NCI-H526 (cell line): ENCODE measurements around the gene ATP5PO.

Experiments used
- DNase-seq, 2 experiments: peaks; one replicate each; lab custom pipeline; 2025; lab: John Stamatoyannopoulos, UW

Gene ATP5PO

DNA sequence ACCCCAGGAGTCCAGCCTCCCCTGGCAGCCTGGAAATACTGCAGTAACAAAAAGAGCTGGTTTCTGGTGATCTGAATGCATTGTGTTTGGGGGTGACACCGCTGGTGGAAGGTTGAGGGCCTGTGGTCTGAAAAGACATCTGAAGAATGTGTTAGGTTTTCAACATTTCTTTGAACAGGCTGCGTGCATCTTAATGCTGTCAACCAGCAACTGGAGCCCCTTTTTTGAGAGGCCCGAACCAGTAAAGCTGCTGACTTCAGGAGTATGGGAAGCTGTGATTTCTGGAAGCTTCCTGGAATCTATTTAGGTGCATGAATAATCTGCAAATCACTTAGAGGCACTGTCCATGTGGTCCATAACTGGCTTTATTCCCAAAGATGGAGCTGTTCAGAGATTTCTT lies 17.0 kb downstream of the ATP5PO start:
- no peak for DNase-seq

DNA sequence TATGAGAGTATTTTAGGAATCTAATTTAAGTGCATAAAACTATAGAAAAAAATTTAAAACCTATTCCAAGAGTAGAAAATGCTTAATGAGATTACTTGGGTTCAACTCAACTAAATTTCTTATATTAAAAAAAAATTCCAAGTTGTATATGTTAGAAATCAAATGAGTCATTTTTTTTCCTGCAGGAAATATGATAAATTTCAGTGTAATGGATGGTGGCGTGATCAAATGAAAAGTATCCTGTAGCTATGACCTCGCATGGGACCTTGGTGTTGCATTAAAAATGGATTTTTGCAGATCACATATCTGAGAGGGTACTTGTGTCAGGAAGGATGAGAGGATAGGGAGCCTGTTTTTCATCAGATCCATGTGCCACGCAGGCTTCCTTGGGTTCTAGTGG lies 17.9 kb downstream of the ATP5PO start:
- DNase-seq: no peak

- no peak for DNase-seq
Observed at GRCh38 chr21:33897098-33897497, 18.5 kb downstream of the ATP5PO start.

DNA sequence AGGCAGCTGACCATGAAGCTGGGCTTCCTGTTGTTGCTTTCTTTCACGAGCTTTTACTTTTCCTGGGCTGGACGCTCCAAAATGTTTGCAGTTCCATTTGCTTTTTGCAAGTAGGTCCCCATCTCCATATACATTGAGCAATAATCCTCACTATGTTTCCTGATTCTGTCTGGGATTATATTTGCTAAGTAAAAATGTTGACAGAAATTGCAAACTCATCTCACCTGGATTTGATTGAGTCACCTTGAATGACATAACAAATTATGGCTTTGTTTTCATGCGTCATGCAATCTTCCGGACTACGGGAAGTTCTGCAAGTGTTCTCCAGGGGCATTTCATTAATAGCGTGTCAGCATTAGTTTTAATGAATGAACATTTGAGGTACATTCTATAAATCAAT lies 18.9 kb downstream of the ATP5PO start:
- DNase-seq: no peak

- DNase-seq: no peak
Observed at GRCh38 chr21:33895356-33895755, 20.2 kb downstream of the ATP5PO start.

DNA sequence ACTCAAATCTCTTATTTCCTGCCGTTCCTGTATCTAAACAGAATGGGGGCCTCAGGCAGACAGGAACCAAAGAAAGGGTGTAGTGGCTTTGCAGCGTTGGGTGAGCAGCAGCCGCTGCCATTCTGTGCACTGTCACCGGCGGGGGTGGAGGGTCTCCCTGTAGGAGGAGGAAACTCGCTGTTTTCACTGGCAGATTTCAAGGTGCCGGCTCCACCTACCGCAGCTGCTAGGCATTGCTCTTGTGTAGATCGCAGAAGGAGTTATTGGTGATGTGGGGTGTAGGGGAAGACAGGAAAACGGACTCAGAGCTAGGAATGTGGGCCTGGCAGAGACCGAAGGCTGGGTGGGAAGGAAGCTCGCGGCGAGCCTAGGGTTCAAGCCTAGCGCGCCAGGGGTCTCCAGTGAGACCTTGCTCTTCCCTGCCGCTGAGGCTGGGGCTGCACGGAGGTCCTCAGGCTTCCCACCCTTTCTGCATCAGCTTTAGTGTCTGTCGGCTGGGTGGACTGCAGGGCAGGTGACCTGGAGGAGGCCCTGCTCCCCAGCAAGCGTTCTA lies 20.8 kb downstream of the ATP5PO start:
- peak; percentile 65 to 91 for DNase-seq

DNA sequence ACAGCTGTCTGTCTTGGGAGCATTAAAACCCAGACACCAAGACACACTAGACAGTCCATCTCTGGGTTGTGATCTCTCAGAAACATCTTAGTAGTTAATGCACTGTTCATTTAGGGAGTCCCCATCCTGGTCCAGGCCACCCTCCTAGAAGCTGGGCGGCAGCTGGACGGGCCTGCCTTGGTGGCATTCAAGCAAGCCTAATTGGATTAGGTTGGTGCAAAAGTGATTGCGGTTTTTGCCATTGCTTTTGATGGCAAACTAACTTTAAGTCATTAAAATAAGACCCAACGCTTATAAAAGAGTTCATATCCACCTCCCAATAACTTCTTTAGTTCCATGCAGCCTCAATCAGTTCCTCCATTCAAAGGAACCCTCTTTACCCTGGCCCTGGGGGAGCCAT lies 21.7 kb downstream of the ATP5PO start:
- DNase-seq: no peak

DNA sequence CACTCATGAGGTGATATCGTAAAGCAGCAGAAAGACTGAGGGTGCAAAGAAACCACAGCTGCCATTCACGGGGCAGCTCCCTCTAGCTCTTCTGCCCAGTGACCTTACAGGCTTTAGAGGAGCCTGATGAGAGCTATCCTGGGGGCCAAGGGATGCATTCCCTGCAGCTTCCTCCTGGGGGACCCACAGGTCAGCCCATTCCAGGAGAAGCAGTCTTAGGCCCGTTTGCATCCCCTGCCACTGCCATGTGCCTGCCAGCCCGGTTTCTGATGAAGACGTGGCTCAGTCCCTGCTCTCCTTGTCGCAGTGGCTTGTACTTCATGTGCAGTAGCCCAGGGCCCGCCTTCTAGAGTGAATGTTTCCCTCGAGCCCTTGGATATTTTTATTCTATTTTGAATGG lies 22.8 kb downstream of the ATP5PO start:
- DNase-seq: peak in 1 of 2 experiments; percentile 37

DNA sequence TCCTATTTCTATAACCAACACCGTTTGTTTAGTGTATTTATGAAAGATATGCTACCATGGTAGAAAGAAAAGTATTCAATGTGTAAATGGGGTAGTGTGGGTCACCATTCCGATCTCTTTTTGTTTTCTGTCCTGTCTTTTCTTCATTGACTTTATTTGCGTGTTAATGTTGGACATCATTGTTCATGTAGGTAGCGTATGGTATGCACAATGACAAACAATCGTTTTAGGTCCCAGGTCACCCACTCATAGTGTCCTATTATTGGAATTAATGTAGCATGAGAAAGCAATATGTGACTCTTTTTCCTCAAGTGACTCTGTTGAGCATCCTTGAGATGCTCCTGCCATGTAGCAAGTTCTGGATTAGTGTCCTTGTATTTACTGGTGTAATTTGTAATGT lies 25.4 kb downstream of the ATP5PO start:
- no peak for DNase-seq

DNA sequence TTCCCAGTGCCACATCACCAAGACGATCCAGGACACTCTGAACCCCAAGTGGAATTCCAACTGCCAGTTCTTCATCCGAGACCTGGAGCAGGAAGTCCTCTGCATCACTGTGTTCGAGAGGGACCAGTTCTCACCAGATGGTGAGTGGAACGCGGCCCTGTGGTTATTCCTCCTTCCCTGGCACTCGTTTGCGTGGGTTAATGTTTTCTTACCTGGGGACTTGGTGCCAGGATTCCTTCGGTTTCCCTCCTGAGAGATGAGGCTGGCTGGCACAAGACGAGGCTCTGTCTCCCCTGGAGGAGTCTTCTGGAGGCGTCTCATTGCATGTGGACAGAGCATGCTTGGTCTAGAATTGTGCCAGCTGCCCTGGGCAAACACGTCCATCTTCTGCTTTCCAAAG lies 29.3 kb downstream of the ATP5PO start:
- DNase-seq: no peak

DNA sequence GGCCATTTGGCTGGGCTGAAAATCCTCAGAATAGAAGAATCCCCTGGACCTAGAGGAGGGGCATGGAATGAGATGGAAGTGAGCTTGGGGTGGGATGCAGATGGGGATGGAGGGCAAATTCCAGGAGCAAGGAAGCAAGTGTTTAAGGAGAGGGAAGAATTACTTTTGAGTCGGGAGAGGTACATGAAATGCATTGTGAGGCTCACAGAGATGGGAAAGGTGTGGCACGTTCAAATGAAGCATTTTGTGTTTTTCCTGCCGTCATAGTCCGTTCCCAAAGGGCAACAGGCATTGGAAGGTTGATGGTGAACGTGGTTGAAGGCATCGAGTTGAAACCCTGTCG lies 30.5 kb downstream of the ATP5PO start:
- no peak for DNase-seq

- DNase-seq: no peak
Observed at GRCh38 chr21:33884376-33885171, 31.0 kb downstream of the ATP5PO start.

DNA sequence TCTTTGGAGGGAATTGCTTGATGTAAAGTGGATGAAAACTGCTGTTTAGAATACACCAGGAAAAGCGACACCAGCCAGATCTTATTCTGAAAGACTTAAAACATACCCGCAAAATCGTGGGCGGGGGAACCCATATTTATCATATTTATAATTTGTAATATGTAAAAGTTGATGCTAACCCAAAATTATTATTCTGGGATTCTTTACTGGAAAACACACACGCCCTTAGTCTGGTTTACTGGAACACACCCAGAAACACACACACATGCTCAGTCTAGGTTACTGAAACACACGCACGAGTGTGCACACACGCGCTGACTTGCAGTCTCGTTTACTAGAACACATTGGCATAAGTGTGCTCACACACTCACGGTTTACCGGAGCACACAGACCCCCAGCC lies 32.5 kb downstream of the ATP5PO start:
- DNase-seq: no peak

DNA sequence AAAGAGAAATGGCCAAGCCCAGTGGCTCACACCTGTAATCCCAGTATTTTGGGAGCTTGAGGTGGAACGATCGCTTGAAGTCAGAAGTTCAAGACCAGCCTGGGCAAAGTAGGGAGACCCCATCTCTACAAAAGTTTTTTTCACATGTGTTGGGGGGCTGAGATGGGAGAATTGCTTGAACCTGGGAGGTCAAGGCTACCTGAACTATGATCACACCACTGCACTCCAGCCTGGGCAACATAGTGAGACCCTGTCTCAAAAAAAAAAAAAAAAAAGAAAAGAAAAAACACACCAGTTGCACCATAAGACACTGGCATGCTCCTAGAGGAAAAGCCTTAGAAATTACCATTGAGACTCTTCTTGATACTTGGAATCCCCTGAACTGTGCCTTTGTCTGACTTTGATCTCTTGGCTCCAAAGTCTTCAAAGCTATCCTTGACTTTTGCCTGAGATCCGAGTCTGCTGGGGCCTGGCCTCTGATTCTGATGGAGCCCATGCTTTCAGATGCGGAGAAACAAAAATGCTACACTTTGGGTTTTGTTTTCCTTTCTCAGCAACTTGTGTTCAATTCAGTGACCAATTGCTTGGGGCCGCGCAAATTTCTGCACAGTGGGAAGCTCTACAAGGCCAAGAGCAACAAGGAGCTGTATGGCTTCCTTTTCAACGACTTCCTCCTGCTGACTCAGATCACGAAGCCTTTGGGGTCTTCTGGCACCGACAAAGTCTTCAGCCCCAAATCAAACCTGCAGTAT lies 33.7 kb downstream of the ATP5PO start:
- DNase-seq: no peak

GRCh38 chr21:33880626-33881025 lies 35.0 kb downstream of the ATP5PO start:
- no peak for DNase-seq

- DNase-seq: no peak
Observed at GRCh38 chr21:33878824-33879223, 36.8 kb downstream of the ATP5PO start.

GRCh38 chr21:33875026-33875695 lies 40.4 kb downstream of the ATP5PO start:
- no peak for DNase-seq

- DNase-seq: no peak
Observed at GRCh38 chr21:33874161-33874560, 41.4 kb downstream of the ATP5PO start.

- DNase-seq: no peak
Observed at GRCh38 chr21:33872881-33873515, 42.6 kb downstream of the ATP5PO start.

- DNase-seq: no peak
Observed at GRCh38 chr21:33871171-33871570, 44.4 kb downstream of the ATP5PO start.

DNA sequence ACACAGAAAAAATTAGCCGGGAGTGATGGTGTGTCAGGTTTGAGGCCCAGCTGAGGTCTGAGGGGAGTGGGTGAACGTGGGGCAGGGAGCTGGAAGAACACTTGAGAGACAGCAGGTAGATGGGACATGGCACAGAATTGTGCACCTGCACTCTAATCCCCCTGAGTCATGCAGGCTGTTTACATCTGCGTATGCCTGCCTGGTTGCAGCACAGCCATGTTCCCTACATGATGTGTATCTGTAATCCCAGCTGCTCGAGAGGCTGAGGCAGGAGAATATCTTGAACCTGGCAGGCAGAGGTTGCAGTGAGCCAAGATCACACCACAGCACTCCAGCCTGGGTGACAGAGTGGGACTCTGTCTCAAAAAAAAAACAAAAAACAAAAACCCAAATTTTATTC lies 44.8 kb downstream of the ATP5PO start:
- no peak for DNase-seq

DNA sequence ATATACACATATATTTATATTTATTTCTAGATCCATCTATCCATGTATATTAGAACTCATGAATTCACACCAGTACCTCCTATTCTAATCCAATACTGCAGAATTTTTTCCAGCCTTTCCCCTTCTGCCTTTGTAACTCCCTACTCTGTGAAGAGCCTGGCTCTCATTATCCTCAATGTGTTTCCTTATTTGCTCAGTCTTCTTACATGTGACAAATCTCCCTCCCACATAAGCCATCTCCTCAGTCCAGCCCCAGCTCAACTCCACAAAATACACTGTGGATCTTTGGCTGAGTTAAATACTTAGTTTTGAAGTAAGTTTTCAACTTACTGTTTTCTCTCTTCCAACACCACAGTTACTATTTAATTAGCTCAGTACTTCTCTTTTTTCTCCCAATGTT lies 45.7 kb downstream of the ATP5PO start:
- no peak for DNase-seq
